Measurements from ENCODE around the gene WDFY2. TPM values are rescaled to one million over a fixed set of nuclear protein-coding genes. Genes with fewer than 3 reads are reported as not detected.
"Not testable (repeated sequence)": the region's sequence is repeated elsewhere in the genome, so short reads cannot be mapped to it uniquely, and the experiment has no call there.

WDFY2 gene
- total and polyA plus RNA-seq, 4 donors: 4.6 to 27.3 (median 10.9) TPM

- Histone ChIP-seq H3K27me3 (ENCODE audit: control insufficient read depth in 3 of 3, insufficient read depth in 3 of 3, low read length in 2 of 3) (no peaks in the 10 kb centered on the region), H3K9ac (ENCODE audit: insufficient read depth in 1 of 2, low read length in 2 of 2) (no peak overlapping the region), H3K4me1 (ENCODE audit: control insufficient read depth in 5 of 5, insufficient read depth in 5 of 5, low read length in 5 of 5) (peaks cover 2 to 27% (median 12%) of the 10 kb centered on the region in 5 donors), H3K4me3 (no peak overlapping the region), H3K27ac (ENCODE audit: low read depth in 1 of 2, low read length in 1 of 2) (no peak overlapping the region), H3K36me3 (ENCODE audit: control insufficient read depth in 4 of 4, insufficient read depth in 4 of 4, low read length in 4 of 4) (no peaks in the 10 kb centered on the region), H3K9me3 (ENCODE audit: control insufficient read depth in 4 of 4, insufficient read depth in 3 of 4, low read length in 3 of 4) (no peaks in the 10 kb centered on the region)
- TF ChIP-seq CTCF (IDR thresholded peaks at IDR 0.05; ENCODE audit: control extremely low read depth, extremely low read depth): no peak
- WGBS, 2 donors: 58 to 69% methylated on average over 1 of the region's 1 CpG
- ATAC-seq (ENCODE audit: insufficient read depth, low FRiP score): no peak
- no peak for DNase-seq
These were observed 54.9 kb downstream of the WDFY2 start for GRCh38 chr13:51639171-51639570.

GRCh38 chr13:51640696-51641095 lies 56.4 kb downstream of the WDFY2 start:
- H3K4me3 ChIP-seq; H3K27ac ChIP-seq (ENCODE audit: low read depth in 1 of 2, low read length in 1 of 2); H3K9ac ChIP-seq (ENCODE audit: insufficient read depth in 1 of 2, low read length in 2 of 2); H3K36me3 ChIP-seq (ENCODE audit: control insufficient read depth in 4 of 4, insufficient read depth in 4 of 4, low read length in 4 of 4); ATAC-seq (ENCODE audit: insufficient read depth, low FRiP score); DNase-seq; H3K9me3 ChIP-seq (ENCODE audit: control insufficient read depth in 4 of 4, insufficient read depth in 3 of 4, low read length in 3 of 4); H3K27me3 ChIP-seq (ENCODE audit: control insufficient read depth in 3 of 3, insufficient read depth in 3 of 3, low read length in 2 of 3): not testable (repeated sequence)
- WGBS, 2 donors: 99% methylated on average over 5 of the region's 5 CpGs
- peaks cover 4 to 42% (median 18%) of the 10 kb centered on the region in 5 donors for H3K4me1 ChIP-seq (ENCODE audit: control insufficient read depth in 5 of 5, insufficient read depth in 5 of 5, low read length in 5 of 5)

GRCh38 chr13:51643105-51643881 lies 59.0 kb downstream of the WDFY2 start:
- WGBS, 2 donors: 48 to 66% methylated on average over 3 of the region's 3 CpGs
- no peak overlapping the region for H3K9ac ChIP-seq (ENCODE audit: insufficient read depth in 1 of 2, low read length in 2 of 2)
- no peak for DNase-seq
- no peak overlapping the region for H3K27ac ChIP-seq (ENCODE audit: low read depth in 1 of 2, low read length in 1 of 2)
- TF ChIP-seq CTCF (IDR thresholded peaks at IDR 0.05; ENCODE audit: control extremely low read depth, extremely low read depth): no peak
- H3K4me3 ChIP-seq: no peak overlapping the region
- no peaks in the 10 kb centered on the region for H3K9me3 ChIP-seq (ENCODE audit: control insufficient read depth in 4 of 4, insufficient read depth in 3 of 4, low read length in 3 of 4)
- ATAC-seq (ENCODE audit: insufficient read depth, low FRiP score): no peak
- no peaks in the 10 kb centered on the region for H3K36me3 ChIP-seq (ENCODE audit: control insufficient read depth in 4 of 4, insufficient read depth in 4 of 4, low read length in 4 of 4)
- no peaks in the 10 kb centered on the region for H3K27me3 ChIP-seq (ENCODE audit: control insufficient read depth in 3 of 3, insufficient read depth in 3 of 3, low read length in 2 of 3)
- peaks cover 7 to 29% (median 19%) of the 10 kb centered on the region in 5 donors for H3K4me1 ChIP-seq (ENCODE audit: control insufficient read depth in 5 of 5, insufficient read depth in 5 of 5, low read length in 5 of 5)

GRCh38 chr13:51643882-51644281 lies 59.6 kb downstream of the WDFY2 start:
- 52 to 79% methylated on average over 1 of the region's 1 CpG for WGBS, 2 donors
- Histone ChIP-seq H3K27ac (ENCODE audit: low read depth in 1 of 2, low read length in 1 of 2) (no peak overlapping the region), H3K36me3 (ENCODE audit: control insufficient read depth in 4 of 4, insufficient read depth in 4 of 4, low read length in 4 of 4) (no peaks in the 10 kb centered on the region), H3K9me3 (ENCODE audit: control insufficient read depth in 4 of 4, insufficient read depth in 3 of 4, low read length in 3 of 4) (no peaks in the 10 kb centered on the region), H3K27me3 (ENCODE audit: control insufficient read depth in 3 of 3, insufficient read depth in 3 of 3, low read length in 2 of 3) (no peaks in the 10 kb centered on the region), H3K4me1 (ENCODE audit: control insufficient read depth in 5 of 5, insufficient read depth in 5 of 5, low read length in 5 of 5) (peaks cover 7 to 23% (median 19%) of the 10 kb centered on the region in 5 donors), H3K4me3 (no peak overlapping the region), H3K9ac (ENCODE audit: insufficient read depth in 1 of 2, low read length in 2 of 2) (no peak overlapping the region)
- TF ChIP-seq CTCF (IDR thresholded peaks at IDR 0.05; ENCODE audit: control extremely low read depth, extremely low read depth): no peak
- ATAC-seq (ENCODE audit: insufficient read depth, low FRiP score): no peak
- DNase-seq: no peak

Measured in lung (tissue), 12 donors.